Endothelial cell of umbilical vein (primary cell): Measurements from ENCODE around the gene FAM200C.

Experiments used
- CTCF ChIP-seq, 2 donors: IDR thresholded peaks; 1 replicate in 1 of 2; 2 replicates in 1 of 2; pipeline ENCODE4 v1.5.1; 2011; ENCODE audit warnings: low read length in 2 of 2, mild to moderate bottlenecking in 2 of 2, moderate library complexity in 2 of 2, control low read depth in 1 of 2, inconsistent platforms in 1 of 2, low read depth in 1 of 2; ENCODE audit not compliant: insufficient read depth in 1 of 2; ENCODE audit errors: extremely low read depth in 1 of 2
- JUN ChIP-seq: IDR thresholded peaks from 2 replicates; pipeline ENCODE4 v1.6.1; 2011; ENCODE audit warnings: borderline replicate concordance, low read depth; ENCODE audit not compliant: insufficient read length, insufficient read depth
- POLR2A ChIP-seq: IDR thresholded peaks from 2 replicates; pipeline ENCODE4 v1.6.1; 2012; ENCODE audit warnings: low read depth, mild to moderate bottlenecking, control low read depth, low read length

- TF ChIP-seq CTCF (IDR thresholded peaks at IDR 0.05; ENCODE audit: extremely low read depth in 1 of 2, insufficient read depth in 1 of 2, low read depth in 1 of 2, low read length in 2 of 2) (no peak), POLR2A (no peak), JUN (no peak)
Observed at GRCh38 chr5:160397492-160397891, 2.4 kb downstream of the FAM200C start.
